IPS-18a (cell line): ENCODE measurements around the gene STUM.
"Not testable (repeated sequence)": the region's sequence is repeated elsewhere in the genome, so short reads cannot be mapped to it uniquely, and the experiment has no call there.

Source experiments
- H3K27ac ChIP-seq: one replicate; pipeline ENCODE4 v1.5.1; 2013; ENCODE audit warnings: low read length
- H3K27me3 ChIP-seq: one replicate; pipeline ENCODE4 v1.6.1; 2013; ENCODE audit warnings: mild to moderate bottlenecking, low read length; ENCODE audit not compliant: control insufficient read depth, insufficient read depth
- H3K36me3 ChIP-seq: one replicate; pipeline ENCODE4 v1.6.1; 2013; ENCODE audit warnings: low read depth, low read length; ENCODE audit not compliant: control insufficient read depth
- H3K4me1 ChIP-seq: one replicate; pipeline ENCODE4 v1.6.1; 2013; ENCODE audit warnings: low read depth, low read length; ENCODE audit not compliant: control insufficient read depth
- H3K4me3 ChIP-seq: one replicate; pipeline ENCODE4 v1.5.1; 2013; ENCODE audit warnings: low read length
- H3K9ac ChIP-seq: one replicate; pipeline ENCODE4 v1.6.1; 2013; ENCODE audit warnings: mild to moderate bottlenecking, low read length, moderate library complexity
- H3K9me3 ChIP-seq: one replicate; pipeline ENCODE4 v1.6.1; 2013; ENCODE audit warnings: low read depth, low read length; ENCODE audit not compliant: control insufficient read depth

Gene STUM

DNA sequence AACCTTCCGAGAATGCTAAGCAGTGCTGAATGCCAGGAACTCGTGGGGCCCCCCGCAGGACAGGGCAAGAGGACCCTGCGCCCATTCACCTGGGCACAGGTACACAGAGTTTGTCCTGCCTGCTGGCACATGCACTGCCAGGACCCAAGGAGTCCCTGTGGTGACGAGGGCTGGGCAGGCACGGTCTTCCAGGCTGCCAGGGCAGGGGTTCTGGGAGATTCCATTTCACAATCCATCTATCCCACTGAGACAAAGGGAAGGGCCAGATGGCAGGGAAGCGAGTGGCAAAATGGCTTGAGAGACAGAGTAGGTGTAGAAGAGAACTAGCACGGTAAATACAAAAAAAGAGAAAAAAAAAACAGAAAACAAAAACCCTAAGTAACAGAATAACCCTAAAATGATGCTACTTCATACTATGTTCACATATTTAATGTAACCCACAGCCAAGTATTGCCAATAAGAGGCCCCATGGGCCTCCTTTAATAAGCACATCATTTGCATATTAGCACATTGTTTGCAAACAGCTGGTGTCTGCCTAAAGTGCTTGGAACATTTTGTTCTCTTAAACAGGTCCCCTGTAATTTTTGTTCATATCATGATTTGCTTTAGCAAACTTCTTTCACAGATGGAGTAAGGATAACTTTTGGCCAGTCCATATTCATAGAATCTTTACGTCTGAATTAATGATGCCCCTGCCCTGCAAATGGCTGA, 83.8 kb downstream of the STUM start:
- Histone ChIP-seq H3K9ac (no peak overlapping the region), H3K4me3 (no peak overlapping the region), H3K4me1 (no peaks in the 10 kb centered on the region), H3K9me3 (no peaks in the 10 kb centered on the region), H3K36me3 (no peaks in the 10 kb centered on the region), H3K27ac (no peak overlapping the region), H3K27me3 (peaks cover 5% of the 10 kb centered on the region)

DNA sequence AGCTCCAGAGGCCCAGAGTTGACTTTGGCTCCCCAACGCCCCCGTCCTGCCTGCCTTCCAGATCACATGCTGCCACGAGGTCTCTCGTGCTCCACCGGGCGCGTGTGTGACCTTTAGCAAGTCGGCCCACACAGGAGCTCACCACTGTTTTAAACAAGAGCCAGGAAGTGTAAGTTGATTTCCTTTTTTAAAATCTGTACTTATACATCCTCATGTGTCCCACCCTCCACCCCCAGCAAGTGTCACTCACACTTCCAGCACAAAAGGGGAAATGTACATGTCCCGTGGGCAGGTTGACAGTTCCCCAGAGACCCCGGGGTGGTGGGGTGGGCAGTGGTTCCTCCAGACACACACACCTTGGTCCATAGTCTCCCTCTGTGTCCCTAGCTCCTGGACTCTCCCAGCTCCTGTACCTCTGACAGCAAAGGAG, 84.4 kb downstream of the STUM start:
- H3K36me3 ChIP-seq = no peaks in the 10 kb centered on the region
- no peak overlapping the region for H3K9ac ChIP-seq
- no peak overlapping the region for H3K27ac ChIP-seq
- H3K4me3 ChIP-seq = no peak overlapping the region
- H3K4me1 ChIP-seq = no peaks in the 10 kb centered on the region
- no peaks in the 10 kb centered on the region for H3K9me3 ChIP-seq
- no peaks in the 10 kb centered on the region for H3K27me3 ChIP-seq

DNA sequence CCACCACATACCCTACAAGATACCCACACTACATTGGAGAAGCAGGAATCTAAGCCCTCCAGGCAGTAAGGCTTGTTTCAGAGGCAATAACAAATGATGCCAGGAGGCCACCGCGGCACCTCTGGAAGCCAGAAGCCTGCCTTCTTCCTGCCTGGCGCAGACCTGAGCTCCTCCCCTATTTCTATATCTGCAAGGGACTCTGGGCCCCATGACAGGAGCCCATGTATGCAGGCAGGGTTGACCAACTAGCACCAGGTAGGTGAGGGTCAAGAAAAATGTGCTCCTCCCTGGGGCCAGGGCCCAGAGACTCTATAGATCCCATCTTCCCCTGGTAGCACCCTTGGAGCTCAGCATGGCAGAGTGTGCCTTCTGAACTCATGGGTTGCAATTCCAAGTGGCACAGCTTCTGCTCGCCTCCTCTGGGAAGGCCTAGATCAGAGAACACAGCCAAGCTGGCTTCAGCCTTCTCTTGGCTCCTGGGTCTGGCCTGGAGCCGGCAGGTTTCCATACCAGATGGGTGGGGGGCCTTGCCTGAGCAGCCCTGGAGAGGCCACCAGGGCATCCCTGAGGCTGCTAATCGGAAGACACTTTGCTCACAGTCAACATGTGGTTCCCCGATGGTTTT, 85.1 kb downstream of the STUM start:
- Histone ChIP-seq H3K27ac (no peak overlapping the region), H3K36me3 (no peaks in the 10 kb centered on the region), H3K4me1 (no peaks in the 10 kb centered on the region), H3K27me3 (no peaks in the 10 kb centered on the region), H3K9me3 (no peaks in the 10 kb centered on the region), H3K9ac (no peak overlapping the region), H3K4me3 (no peak overlapping the region)

DNA sequence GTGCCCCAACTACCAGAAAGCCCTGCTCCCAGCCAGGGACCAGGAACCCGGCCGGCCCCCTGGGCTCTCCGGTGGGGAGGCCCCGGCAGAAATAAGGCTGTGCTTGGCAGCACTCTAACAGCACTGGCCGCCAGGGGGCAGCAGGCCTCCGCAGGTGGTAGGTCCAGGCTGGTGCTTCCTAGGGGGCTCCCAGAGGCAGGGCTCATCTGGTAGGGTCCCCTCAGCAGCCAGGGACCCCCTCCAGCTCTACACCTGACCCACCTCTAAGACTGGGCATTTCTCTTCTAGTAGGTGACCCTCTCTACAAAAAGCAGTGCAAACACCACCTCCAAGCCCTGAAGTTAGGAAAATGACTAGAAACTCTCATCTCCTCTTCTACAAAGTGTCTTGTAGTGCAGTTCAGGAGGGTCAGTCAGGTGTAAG, 85.6 kb downstream of the STUM start:
- no peaks in the 10 kb centered on the region for H3K9me3 ChIP-seq
- H3K27me3 ChIP-seq = no peaks in the 10 kb centered on the region
- H3K9ac ChIP-seq = no peak overlapping the region
- H3K4me3 ChIP-seq = no peak overlapping the region
- H3K4me1 ChIP-seq = no peaks in the 10 kb centered on the region
- H3K27ac ChIP-seq = no peak overlapping the region
- no peaks in the 10 kb centered on the region for H3K36me3 ChIP-seq

DNA sequence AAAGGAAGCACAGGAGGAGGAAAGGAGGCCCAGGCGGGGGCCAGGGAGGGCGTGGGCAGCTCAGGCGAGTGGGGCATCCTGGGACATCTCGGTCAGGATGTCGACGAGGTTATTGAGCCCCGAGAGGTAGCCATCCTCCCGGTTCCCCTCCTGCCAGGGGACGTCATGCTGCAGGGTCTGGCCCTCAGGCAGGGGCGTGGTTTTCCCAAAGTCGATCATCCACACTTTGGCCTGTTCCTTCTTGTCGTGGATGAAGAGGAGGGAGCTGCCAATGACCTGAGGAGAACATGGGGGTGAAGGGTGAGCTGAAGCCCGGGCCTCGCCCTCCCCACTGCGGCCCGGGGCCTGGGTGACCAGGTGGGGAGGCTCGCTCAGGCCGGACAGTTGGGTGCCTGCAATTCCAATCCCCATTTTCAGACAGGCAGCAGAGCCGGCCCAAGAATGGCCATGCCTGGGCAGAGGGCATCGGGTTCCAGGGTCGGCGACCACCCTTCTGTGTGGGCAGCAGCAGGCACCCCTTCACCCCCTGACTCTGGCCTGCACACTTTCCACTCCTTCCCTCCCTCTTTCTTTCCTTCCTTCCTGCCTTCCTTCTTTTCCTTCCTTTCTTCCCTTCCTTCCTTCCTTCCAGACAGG, 86.2 kb downstream of the STUM start:
- no peak overlapping the region for H3K27ac ChIP-seq
- no peaks in the 10 kb centered on the region for H3K36me3 ChIP-seq
- no peaks in the 10 kb centered on the region for H3K4me1 ChIP-seq
- H3K4me3 ChIP-seq = no peak overlapping the region
- H3K9me3 ChIP-seq = no peaks in the 10 kb centered on the region
- H3K27me3 ChIP-seq = no peaks in the 10 kb centered on the region
- no peak overlapping the region for H3K9ac ChIP-seq

DNA sequence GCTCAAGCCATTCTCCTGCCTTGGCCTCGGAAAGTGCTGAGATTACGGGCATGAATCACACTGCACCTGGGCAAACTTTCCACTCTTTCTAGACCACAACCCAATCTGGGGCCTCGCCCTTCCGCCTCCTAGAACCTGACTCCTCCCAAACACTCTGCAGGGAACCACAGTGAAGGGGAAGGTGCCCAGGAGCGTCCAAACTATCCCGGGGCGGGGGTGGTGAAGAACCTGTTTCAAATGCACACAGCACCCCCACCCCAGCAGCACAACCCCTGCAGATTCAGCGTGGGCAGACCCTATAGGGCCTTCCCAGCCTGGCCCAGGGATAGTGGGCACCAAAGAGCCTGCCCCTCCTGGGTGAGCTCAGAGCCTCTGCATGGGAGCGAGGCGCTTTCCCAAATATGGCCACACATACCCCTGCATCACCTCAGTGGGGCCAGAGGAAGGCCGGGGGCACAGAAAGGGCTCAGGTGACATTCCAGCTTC, 86.9 kb downstream of the STUM start:
- Histone ChIP-seq H3K9ac (no peak overlapping the region), H3K4me3 (no peak overlapping the region), H3K27ac (no peak overlapping the region), H3K27me3 (no peaks in the 10 kb centered on the region), H3K9me3 (no peaks in the 10 kb centered on the region), H3K4me1 (peaks cover 2% of the 10 kb centered on the region), H3K36me3 (no peaks in the 10 kb centered on the region)

DNA sequence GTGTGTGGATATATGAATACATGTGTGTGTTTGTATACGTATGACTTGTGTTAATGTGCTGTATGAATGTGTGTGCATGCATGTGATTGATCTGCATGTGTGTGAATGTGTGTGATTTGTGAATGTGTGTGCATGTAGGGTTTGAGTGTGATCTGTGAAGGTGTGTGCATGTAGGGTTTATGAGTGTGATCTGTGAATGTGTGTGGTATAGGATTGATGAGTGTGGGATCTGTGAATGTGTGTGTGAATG, 88.2 kb downstream of the STUM start:
- Histone ChIP-seq H3K4me1 (peaks cover 6% of the 10 kb centered on the region), H3K36me3 (no peaks in the 10 kb centered on the region), H3K9ac (no peak overlapping the region), H3K4me3 (no peak overlapping the region), H3K27me3 (no peaks in the 10 kb centered on the region), H3K9me3 (no peaks in the 10 kb centered on the region), H3K27ac (no peak overlapping the region)

DNA sequence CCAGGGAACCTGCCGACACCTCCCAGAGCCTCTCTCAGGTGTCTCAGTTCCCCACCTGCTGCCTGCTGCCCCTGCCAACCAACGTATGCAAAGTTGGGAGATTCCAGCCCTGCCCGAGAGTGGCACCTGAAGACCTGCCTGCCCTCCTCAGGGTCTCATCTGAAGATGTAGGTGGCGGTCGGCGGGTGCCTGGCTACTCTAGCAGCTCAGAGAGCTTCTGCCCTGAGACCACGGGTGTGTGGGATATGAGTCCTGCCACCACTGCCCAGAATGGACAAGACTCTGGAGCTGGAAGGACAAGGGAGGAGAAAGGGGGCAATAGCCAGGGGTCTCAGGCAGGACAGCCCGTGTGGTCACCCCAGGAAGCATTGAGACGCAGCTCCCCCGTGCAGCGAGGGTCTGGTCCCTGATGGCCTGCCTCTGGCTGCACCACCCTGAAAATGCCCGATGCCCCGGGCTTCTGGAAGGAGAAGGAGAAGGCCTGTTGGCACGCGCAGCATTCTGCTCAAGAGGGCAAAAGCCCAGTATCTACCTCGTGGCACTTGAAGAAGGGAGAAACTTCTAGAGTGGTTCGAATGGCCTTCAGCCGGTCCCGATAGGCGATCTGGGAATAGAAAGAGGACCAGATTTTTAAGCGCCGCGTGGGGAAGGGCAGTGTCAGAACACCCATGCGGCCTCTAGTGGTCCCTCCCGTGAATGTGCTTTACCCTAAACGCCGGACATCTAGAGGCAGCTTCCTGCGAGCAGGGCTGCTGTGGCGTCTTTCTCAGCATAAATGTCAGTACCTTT, 88.8 kb downstream of the STUM start:
- Histone ChIP-seq H3K4me3 (no peak overlapping the region), H3K9me3 (no peaks in the 10 kb centered on the region), H3K9ac (no peak overlapping the region), H3K4me1 (peaks cover 6% of the 10 kb centered on the region), H3K27me3 (no peaks in the 10 kb centered on the region), H3K27ac (no peak overlapping the region), H3K36me3 (no peaks in the 10 kb centered on the region)

DNA sequence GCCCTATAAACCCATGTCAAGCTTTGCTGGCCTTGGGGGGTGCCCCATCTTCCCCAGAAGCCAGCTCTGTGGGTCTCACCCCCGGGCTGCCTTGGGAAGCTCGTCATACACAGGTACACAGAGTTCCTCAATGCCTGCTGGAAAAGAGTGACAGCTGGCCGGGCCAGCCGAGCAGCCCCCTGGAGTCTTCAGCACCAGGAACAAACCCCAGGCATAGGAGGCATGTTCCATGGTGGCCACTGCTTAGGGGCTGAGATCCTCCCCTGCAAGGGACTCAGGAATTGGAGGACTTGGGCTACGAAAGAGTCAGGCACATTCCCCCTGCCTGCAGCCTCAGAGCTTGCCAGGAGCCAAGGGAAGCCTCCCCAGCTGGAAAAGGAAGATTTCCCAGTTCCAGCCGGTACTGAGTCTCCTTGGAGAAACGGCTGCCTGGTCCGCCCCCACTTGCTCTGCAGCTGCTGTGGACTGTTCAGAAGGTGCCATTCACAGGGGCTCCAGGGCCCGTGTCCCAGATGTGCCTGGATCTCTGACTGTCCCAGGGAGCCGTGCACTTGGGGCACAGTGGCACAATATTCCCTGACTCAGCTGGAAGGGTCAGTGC, 89.5 kb downstream of the STUM start:
- Histone ChIP-seq H3K9me3 (no peaks in the 10 kb centered on the region), H3K4me1 (peaks cover 6% of the 10 kb centered on the region), H3K9ac (no peak overlapping the region), H3K27me3 (no peaks in the 10 kb centered on the region), H3K36me3 (no peaks in the 10 kb centered on the region), H3K27ac (no peak overlapping the region), H3K4me3 (no peak overlapping the region)

DNA sequence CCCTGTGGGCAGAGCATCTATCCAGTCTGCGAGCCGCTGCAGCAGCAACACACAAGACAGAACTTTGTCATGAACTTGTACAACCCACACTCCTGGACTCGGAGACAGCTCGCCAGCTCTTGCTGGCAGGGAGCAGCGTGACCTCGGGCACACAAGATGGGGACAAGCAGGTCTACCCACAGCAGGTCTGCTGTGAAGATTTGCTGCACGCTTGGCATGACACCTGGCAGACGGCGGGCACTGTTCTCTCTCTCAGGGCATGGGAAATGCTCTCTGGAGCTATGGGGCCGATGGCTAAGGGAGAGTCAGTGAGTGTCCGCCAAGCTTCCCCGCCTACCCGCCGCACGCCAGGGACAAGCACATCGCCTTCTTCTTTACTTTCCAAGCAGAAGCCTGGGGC, 90.0 kb downstream of the STUM start:
- Histone ChIP-seq H3K27me3 (no peaks in the 10 kb centered on the region), H3K9me3 (no peaks in the 10 kb centered on the region), H3K9ac (no peak overlapping the region), H3K4me3 (no peak overlapping the region), H3K27ac (no peak overlapping the region), H3K36me3 (no peaks in the 10 kb centered on the region), H3K4me1 (peaks cover 6% of the 10 kb centered on the region)

DNA sequence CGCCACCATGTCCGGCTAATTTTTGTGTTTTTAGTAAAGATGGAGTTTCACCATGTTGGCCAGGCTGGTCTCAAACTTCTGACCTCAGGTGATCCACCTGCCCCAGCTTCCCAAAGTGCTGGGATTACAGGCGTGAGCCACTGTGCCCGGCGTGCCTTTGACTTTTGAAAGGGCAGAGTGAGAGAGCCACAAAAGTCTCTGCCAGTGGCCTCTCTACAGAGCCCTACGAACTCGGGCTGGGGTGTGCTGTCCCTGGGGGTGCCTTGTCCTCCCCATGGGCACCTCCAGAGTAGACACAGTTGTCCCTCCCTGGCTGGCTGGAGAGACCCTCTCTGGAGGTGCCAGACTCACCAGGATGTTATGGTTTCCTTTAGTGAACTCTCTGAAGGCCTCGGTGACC, 90.6 kb downstream of the STUM start:
- not testable (repeated sequence) for H3K4me3 ChIP-seq, H3K36me3 ChIP-seq, H3K27ac ChIP-seq, H3K9me3 ChIP-seq, H3K27me3 ChIP-seq, H3K4me1 ChIP-seq, H3K9ac ChIP-seq
